GM18511 (cell line): ENCODE measurements around the gene CEP295NL.
"Not testable (repeated sequence)": the region's sequence is repeated elsewhere in the genome, so short reads cannot be mapped to it uniquely, and the experiment has no call there.

Experiments used
- ATAC-seq: cut with Tn5 transposase; IDR thresholded peaks from one replicate; pipeline ENCODE4 v1.9.1; 2021; ENCODE audit warnings: mild to moderate bottlenecking, moderate library complexity; ENCODE audit not compliant: unreplicated experiment

CEP295NL gene

GRCh38 chr17:78929908-78930775 is 27.1 kb upstream of the CEP295NL start:
- no peak for ATAC-seq

- ATAC-seq, result no peak
Measured at GRCh38 chr17:78925662-78926555, 22.9 kb upstream of the CEP295NL start.

- ATAC-seq, result no peak
Measured at GRCh38 chr17:78925234-78925633, 22.2 kb upstream of the CEP295NL start, which contains the start of gene TIMP2. Gene TIMP2, minus strand, starts transcription at chr17:78925387. Its CDS starts 299 bp downstream, at chr17:78925088.

- no peak for ATAC-seq
Measured at GRCh38 chr17:78924481-78925151, 21.6 kb upstream of the CEP295NL start.

- ATAC-seq, result no peak
Measured at GRCh38 chr17:78923660-78924453, 20.9 kb upstream of the CEP295NL start.

- ATAC-seq, result no peak
Measured at GRCh38 chr17:78922816-78923498, 20.0 kb upstream of the CEP295NL start.

- ATAC-seq, result no peak
Measured at GRCh38 chr17:78921437-78921971, 18.5 kb upstream of the CEP295NL start.

- no peak for ATAC-seq
Measured at GRCh38 chr17:78920528-78920927, 17.5 kb upstream of the CEP295NL start.

GRCh38 chr17:78919861-78920450 is 17.0 kb upstream of the CEP295NL start:
- ATAC-seq, result no peak

- ATAC-seq, result no peak
Measured at GRCh38 chr17:78918979-78919378, 16.0 kb upstream of the CEP295NL start.

- ATAC-seq, result no peak
Measured at GRCh38 chr17:78917451-78918275, 14.7 kb upstream of the CEP295NL start.

GRCh38 chr17:78915872-78916632 is 13.1 kb upstream of the CEP295NL start:
- ATAC-seq, result no peak

GRCh38 chr17:78913115-78913514 is 10.1 kb upstream of the CEP295NL start:
- no peak for ATAC-seq

- no peak for ATAC-seq
Measured at GRCh38 chr17:78912082-78912481, 9.1 kb upstream of the CEP295NL start.

- ATAC-seq, result not testable (repeated sequence)
Measured at GRCh38 chr17:78911543-78911942, 8.5 kb upstream of the CEP295NL start.

GRCh38 chr17:78910497-78911284 is 7.7 kb upstream of the CEP295NL start:
- ATAC-seq, result no peak

GRCh38 chr17:78908426-78908825 is 5.4 kb upstream of the CEP295NL start:
- ATAC-seq, result no peak
